ENCODE data around the gene RMRP.
"Not testable (repeated sequence)": the region's sequence is repeated elsewhere in the genome, so short reads cannot be mapped to it uniquely, and the experiment has no call there.

The RMRP gene

DNA sequence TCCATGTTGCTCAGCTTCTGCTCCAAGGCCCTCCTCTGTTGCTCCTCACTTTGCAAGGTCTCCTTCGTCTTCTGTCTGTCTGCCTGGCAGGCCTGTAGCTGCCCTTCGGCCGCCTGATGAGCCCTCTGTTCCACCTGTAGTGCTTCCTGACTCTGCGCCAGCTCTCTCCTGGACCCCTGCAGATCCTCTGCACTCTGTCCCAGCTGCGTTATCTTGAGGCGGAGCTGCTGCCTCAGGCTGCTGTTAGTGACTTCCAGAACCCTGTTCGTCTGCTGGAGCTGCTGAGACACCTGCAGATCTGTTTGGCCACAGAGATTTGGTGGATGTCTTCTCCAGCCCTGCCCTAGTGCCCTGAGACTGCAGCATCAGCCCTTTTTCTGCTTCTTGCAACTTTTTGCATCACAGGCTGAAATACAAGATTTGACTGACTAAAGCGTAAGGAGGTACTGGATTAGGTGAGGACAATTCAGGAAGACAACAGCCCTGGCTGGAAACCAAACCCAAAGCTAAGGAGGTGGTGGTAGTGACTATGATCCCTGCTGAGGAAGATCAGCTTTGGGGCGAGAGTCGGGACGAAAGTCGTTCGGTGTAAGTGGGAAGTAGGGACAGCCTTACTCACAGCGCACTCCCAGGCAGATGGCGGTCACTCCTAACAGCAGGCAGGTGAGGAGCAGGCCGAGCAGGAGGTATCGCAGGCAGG lies 41.7 kb downstream of the RMRP start:
- ATAC-seq = no peak
- TF ChIP-seq ISL1 (CRISPR knock-in tag; IDR thresholded peaks at IDR 0.05) = no peak
- no peak for TF ChIP-seq RARB (CRISPR knock-in tag; IDR thresholded peaks at IDR 0.05)
- TF ChIP-seq, protein P1, sequence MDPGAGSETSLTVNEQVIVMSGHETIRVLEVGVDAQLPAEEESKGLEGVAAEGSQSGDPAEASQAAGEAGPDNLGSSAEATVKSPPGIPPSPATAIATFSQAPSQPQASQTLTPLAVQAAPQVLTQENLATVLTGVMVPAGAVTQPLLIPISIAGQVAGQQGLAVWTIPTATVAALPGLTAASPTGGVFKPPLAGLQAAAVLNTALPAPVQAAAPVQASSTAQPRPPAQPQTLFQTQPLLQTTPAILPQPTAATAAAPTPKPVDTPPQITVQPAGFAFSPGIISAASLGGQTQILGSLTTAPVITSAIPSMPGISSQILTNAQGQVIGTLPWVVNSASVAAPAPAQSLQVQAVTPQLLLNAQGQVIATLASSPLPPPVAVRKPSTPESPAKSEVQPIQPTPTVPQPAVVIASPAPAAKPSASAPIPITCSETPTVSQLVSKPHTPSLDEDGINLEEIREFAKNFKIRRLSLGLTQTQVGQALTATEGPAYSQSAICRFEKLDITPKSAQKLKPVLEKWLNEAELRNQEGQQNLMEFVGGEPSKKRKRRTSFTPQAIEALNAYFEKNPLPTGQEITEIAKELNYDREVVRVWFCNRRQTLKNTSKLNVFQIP (CRISPR knock-in tag; IDR thresholded peaks at IDR 0.05; ENCODE audit: borderline replicate concordance, low read depth) = no peak
- no peak for TF ChIP-seq TOX (CRISPR knock-in tag; IDR thresholded peaks at IDR 0.05; ENCODE audit: borderline replicate concordance)
- TF ChIP-seq BACH2 (CRISPR knock-in tag; IDR thresholded peaks at IDR 0.05; ENCODE audit: borderline replicate concordance) = no peak
- TF ChIP-seq ZNF8 (CRISPR knock-in tag; IDR thresholded peaks at IDR 0.05) = no peak
- TF ChIP-seq, protein P2, sequence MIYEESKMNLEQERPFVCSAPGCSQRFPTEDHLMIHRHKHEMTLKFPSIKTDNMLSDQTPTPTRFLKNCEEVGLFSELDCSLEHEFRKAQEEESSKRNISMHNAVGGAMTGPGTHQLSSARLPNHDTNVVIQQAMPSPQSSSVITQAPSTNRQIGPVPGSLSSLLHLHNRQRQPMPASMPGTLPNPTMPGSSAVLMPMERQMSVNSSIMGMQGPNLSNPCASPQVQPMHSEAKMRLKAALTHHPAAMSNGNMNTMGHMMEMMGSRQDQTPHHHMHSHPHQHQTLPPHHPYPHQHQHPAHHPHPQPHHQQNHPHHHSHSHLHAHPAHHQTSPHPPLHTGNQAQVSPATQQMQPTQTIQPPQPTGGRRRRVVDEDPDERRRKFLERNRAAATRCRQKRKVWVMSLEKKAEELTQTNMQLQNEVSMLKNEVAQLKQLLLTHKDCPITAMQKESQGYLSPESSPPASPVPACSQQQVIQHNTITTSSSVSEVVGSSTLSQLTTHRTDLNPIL (CRISPR knock-in tag; IDR thresholded peaks at IDR 0.05; ENCODE audit: low read depth) = no peak
- TF ChIP-seq TCF4 (CRISPR knock-in tag; IDR thresholded peaks at IDR 0.05; ENCODE audit: borderline replicate concordance) = no peak
- TF ChIP-seq, protein P3, sequence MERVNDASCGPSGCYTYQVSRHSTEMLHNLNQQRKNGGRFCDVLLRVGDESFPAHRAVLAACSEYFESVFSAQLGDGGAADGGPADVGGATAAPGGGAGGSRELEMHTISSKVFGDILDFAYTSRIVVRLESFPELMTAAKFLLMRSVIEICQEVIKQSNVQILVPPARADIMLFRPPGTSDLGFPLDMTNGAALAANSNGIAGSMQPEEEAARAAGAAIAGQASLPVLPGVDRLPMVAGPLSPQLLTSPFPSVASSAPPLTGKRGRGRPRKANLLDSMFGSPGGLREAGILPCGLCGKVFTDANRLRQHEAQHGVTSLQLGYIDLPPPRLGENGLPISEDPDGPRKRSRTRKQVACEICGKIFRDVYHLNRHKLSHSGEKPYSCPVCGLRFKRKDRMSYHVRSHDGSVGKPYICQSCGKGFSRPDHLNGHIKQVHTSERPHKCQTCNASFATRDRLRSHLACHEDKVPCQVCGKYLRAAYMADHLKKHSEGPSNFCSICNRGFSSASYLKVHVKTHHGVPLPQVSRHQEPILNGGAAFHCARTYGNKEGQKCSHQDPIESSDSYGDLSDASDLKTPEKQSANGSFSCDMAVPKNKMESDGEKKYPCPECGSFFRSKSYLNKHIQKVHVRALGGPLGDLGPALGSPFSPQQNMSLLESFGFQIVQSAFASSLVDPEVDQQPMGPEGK (CRISPR knock-in tag; IDR thresholded peaks at IDR 0.05; ENCODE audit: borderline replicate concordance) = no peak
- TF ChIP-seq PPARA (CRISPR knock-in tag; IDR thresholded peaks at IDR 0.05; ENCODE audit: borderline replicate concordance) = no peak
- TF ChIP-seq OSR1 (CRISPR knock-in tag; IDR thresholded peaks at IDR 0.05) = no peak
- TF ChIP-seq, protein P4, sequence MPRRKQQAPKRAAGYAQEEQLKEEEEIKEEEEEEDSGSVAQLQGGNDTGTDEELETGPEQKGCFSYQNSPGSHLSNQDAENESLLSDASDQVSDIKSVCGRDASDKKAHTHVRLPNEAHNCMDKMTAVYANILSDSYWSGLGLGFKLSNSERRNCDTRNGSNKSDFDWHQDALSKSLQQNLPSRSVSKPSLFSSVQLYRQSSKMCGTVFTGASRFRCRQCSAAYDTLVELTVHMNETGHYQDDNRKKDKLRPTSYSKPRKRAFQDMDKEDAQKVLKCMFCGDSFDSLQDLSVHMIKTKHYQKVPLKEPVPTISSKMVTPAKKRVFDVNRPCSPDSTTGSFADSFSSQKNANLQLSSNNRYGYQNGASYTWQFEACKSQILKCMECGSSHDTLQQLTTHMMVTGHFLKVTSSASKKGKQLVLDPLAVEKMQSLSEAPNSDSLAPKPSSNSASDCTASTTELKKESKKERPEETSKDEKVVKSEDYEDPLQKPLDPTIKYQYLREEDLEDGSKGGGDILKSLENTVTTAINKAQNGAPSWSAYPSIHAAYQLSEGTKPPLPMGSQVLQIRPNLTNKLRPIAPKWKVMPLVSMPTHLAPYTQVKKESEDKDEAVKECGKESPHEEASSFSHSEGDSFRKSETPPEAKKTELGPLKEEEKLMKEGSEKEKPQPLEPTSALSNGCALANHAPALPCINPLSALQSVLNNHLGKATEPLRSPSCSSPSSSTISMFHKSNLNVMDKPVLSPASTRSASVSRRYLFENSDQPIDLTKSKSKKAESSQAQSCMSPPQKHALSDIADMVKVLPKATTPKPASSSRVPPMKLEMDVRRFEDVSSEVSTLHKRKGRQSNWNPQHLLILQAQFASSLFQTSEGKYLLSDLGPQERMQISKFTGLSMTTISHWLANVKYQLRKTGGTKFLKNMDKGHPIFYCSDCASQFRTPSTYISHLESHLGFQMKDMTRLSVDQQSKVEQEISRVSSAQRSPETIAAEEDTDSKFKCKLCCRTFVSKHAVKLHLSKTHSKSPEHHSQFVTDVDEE (CRISPR knock-in tag; IDR thresholded peaks at IDR 0.05) = no peak
- TF ChIP-seq ZNF70 (CRISPR knock-in tag; IDR thresholded peaks at IDR 0.05) = no peak
- TF ChIP-seq, protein P5, sequence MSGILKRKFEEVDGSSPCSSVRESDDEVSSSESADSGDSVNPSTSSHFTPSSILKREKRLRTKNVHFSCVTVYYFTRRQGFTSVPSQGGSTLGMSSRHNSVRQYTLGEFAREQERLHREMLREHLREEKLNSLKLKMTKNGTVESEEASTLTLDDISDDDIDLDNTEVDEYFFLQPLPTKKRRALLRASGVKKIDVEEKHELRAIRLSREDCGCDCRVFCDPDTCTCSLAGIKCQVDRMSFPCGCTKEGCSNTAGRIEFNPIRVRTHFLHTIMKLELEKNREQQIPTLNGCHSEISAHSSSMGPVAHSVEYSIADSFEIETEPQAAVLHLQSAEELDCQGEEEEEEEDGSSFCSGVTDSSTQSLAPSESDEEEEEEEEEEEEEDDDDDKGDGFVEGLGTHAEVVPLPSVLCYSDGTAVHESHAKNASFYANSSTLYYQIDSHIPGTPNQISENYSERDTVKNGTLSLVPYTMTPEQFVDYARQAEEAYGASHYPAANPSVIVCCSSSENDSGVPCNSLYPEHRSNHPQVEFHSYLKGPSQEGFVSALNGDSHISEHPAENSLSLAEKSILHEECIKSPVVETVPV (CRISPR knock-in tag; IDR thresholded peaks at IDR 0.05) = no peak
- no peak for TF ChIP-seq ZFP30 (CRISPR knock-in tag; IDR thresholded peaks at IDR 0.05)
- no peak for TF ChIP-seq SNAI2 (CRISPR knock-in tag; IDR thresholded peaks at IDR 0.05)

DNA sequence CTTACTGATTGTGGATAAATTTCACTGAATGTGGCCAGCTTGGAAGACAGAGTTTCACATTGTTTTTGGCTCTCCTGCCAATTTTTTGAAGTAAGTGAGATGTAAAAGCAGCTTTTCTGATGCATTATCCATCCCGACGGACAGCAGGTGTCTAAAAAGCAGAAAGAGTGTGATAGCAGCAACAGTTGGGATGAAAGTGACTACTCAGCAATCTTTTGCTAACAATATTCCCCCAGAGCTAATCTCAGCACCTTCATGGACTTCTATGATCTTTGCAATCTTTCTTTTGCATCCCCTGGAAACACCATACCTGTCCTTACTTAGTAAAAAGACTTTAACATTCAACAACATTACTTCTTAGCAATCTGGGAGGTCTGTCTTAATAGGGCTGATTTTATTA lies 45.0 kb downstream of the RMRP start:
- ATAC-seq = no peak
- TF ChIP-seq BACH2 (CRISPR knock-in tag; IDR thresholded peaks at IDR 0.05; ENCODE audit: borderline replicate concordance) = no peak
- TF ChIP-seq ZFP30 (CRISPR knock-in tag; IDR thresholded peaks at IDR 0.05) = no peak
- TF ChIP-seq ZC3H10 (CRISPR knock-in tag; IDR thresholded peaks at IDR 0.05) = no peak
- TF ChIP-seq RARB (CRISPR knock-in tag; IDR thresholded peaks at IDR 0.05) = no peak
- no peak for TF ChIP-seq PPARA (CRISPR knock-in tag; IDR thresholded peaks at IDR 0.05; ENCODE audit: borderline replicate concordance)
- no peak for TF ChIP-seq ISL1 (CRISPR knock-in tag; IDR thresholded peaks at IDR 0.05)
- no peak for TF ChIP-seq ESRRG (CRISPR knock-in tag; IDR thresholded peaks at IDR 0.05)

DNA sequence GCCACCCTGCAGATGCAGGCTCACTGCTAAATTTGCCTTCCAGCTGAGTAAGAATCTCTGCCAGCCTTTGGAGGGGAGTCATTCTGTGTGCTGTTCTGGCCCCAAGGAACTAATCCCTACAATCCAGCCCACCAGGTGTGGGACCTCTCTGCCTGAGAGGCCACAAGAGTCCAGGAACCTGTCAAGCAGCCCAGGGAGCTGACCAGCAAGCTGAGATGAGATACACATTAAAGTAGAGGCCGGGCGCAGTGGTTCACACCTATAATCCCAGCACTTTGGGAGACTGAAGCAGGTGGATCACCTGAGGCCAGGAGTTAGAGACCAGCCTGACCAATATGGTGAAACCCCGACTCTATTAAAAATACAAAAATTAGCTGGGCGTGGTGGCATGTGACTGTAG lies 45.8 kb downstream of the RMRP start:
- ATAC-seq = not testable (repeated sequence)

DNA sequence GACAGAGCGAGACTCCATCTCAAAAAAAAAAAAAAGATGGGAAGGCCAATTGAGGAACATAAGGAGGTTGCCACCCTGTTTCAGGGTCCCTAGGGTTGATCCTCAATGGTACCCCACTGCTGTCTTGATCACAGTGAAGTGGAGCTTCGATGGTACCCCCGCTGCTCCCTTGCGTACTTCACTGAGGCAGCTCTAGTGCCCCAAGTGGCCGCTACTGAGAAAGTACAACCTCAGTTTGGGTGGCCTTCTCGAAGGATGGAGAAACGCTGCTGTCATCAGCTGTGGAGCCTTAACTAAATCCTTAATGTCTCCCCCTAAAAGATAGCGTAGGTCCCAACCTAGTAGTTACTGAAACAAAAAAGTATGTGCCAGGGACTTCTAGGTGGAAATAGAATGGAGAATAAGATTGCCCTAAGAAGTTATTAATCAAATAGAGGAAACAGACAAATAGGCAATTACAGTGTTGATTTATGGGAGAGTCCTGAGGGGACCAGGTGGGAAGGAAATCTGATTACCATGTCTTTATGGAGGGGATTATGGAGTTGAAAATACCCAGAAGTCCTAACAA lies 46.5 kb downstream of the RMRP start:
- ATAC-seq = peak; percentile 89
- TF ChIP-seq, protein P2 (CRISPR knock-in tag; IDR thresholded peaks at IDR 0.05; ENCODE audit: low read depth) = no peak
- TF ChIP-seq, protein P3 (CRISPR knock-in tag; IDR thresholded peaks at IDR 0.05; ENCODE audit: borderline replicate concordance) = no peak
- TF ChIP-seq GLIS3 (CRISPR knock-in tag; IDR thresholded peaks at IDR 0.05) (no peak), ZFP30 (CRISPR knock-in tag; IDR thresholded peaks at IDR 0.05) (no peak), ZNF70 (CRISPR knock-in tag; IDR thresholded peaks at IDR 0.05) (no peak), ESRRG (CRISPR knock-in tag; IDR thresholded peaks at IDR 0.05) (no peak)
